IPS-20b (cell line): Measurements from ENCODE around the gene LHX6.

Source experiments
- H3K27ac ChIP-seq: one replicate; pipeline ENCODE4 v1.5.1; 2013; ENCODE audit warnings: low read length
- H3K27me3 ChIP-seq: 2 replicates; pipeline ENCODE4 v1.6.1; 2013; ENCODE audit warnings: mild to moderate bottlenecking, low read length, inconsistent platforms; ENCODE audit not compliant: insufficient read depth
- H3K36me3 ChIP-seq: 2 replicates; pipeline ENCODE4 v1.6.1; 2013; ENCODE audit warnings: low read depth, mild to moderate bottlenecking, inconsistent platforms, low read length, moderate library complexity; ENCODE audit not compliant: insufficient read depth
- H3K4me1 ChIP-seq: 2 replicates; pipeline ENCODE4 v1.6.1; 2013; ENCODE audit warnings: mild to moderate bottlenecking, control low read depth, inconsistent platforms, low read length, moderate library complexity; ENCODE audit not compliant: insufficient read depth
- H3K4me3 ChIP-seq: 2 replicates; pipeline ENCODE4 v1.5.1; 2013; ENCODE audit warnings: mild to moderate bottlenecking, low read length, inconsistent platforms
- H3K9ac ChIP-seq: 2 replicates; pipeline ENCODE4 v1.6.1; 2013; ENCODE audit warnings: low read depth, mild to moderate bottlenecking, inconsistent platforms, low read length, moderate library complexity
- H3K9me3 ChIP-seq: 2 replicates; pipeline ENCODE4 v1.6.1; 2013; ENCODE audit warnings: mild to moderate bottlenecking, low read depth, low read length, inconsistent platforms; ENCODE audit not compliant: insufficient read depth

Gene LHX6

GRCh38 chr9:122197882-122198281 lies 30.9 kb downstream of the LHX6 start:
- H3K9me3 ChIP-seq: no peaks in the 10 kb centered on the region
- no peak overlapping the region for H3K4me3 ChIP-seq
- H3K4me1 ChIP-seq: no peaks in the 10 kb centered on the region
- H3K27ac ChIP-seq: no peak overlapping the region
- no peaks in the 10 kb centered on the region for H3K36me3 ChIP-seq
- H3K9ac ChIP-seq: no peak overlapping the region
- H3K27me3 ChIP-seq: no peaks in the 10 kb centered on the region

- H3K27ac ChIP-seq: no peak overlapping the region
- H3K27me3 ChIP-seq: no peaks in the 10 kb centered on the region
- no peak overlapping the region for H3K4me3 ChIP-seq
- H3K9ac ChIP-seq: no peak overlapping the region
- no peaks in the 10 kb centered on the region for H3K36me3 ChIP-seq
- H3K4me1 ChIP-seq: no peaks in the 10 kb centered on the region
- no peaks in the 10 kb centered on the region for H3K9me3 ChIP-seq
Observed at GRCh38 chr9:122197426-122197825, 31.3 kb downstream of the LHX6 start.

DNA sequence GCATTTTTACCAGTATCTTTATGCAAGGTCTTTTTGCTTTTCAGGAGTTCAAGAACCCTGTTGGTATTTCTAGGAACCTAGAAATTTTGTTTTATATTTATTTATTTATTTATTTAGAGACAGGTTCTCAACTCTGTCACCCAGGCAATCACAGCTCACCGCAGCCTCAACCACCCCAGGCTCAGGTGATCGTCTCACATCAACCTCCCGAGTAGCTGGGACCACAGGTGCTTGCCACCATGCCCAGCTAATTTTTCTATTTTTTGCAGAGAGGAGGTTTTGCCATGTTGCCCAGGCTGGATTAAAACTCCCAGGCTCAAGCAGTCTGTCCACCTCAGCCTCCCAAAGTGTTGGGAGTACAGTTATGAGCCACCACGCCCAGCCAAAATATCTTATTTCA lies 32.9 kb downstream of the LHX6 start:
- Histone ChIP-seq H3K9me3 (no peaks in the 10 kb centered on the region), H3K27me3 (no peaks in the 10 kb centered on the region), H3K4me1 (no peaks in the 10 kb centered on the region), H3K4me3 (no peak overlapping the region), H3K27ac (no peak overlapping the region), H3K9ac (no peak overlapping the region), H3K36me3 (no peaks in the 10 kb centered on the region)

DNA sequence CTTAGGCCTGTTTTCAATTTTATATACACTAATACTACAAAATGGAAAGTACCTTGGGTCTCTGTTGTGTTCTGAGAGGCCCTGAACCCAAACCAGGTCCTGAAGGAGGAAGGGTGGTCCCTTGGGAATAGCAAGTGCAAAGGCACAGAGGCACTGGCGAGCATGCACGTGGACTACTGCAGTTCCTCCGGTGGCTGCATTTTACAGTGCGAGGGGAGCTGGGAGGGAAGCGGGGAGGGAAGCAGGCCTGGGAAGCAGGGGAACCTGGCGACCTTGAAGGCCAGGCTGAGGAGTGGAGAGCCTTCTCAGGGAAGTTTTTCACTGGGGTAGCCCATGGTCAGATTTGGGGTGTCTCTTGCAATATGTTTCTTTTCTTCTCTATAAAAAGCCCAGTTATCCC lies 35.1 kb downstream of the LHX6 start:
- Histone ChIP-seq H3K27ac (no peak overlapping the region), H3K9me3 (no peaks in the 10 kb centered on the region), H3K36me3 (no peaks in the 10 kb centered on the region), H3K4me1 (no peaks in the 10 kb centered on the region), H3K27me3 (no peaks in the 10 kb centered on the region), H3K4me3 (no peak overlapping the region), H3K9ac (no peak overlapping the region)

DNA sequence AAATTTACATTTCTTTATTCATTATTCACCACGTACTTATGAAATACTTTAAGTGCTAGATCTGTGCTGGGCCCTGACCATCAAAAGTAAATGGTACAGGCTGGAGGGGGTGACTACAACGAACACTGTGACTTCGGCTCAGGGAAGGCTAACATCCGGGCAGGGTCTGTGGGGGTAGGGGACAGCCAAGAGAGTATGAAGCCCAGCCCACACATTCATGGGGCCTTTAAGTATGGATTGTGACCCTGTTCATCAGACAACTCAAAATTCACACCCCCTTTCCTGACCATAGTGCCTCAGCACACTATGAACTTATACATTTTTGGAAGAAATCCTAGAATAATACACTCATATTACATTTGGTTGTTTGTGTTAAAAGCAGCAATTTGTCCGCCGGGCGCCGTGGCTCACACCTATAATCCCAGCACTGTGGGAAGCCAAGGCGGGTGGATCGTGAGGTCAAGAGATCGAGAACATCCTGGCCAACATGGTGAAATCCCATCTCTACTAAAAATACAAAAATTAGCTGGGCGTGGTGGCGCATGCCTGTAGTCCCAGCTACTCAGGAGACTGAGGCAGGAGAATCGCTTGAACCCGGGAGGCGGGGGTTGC lies 35.7 kb downstream of the LHX6 start:
- H3K9me3 ChIP-seq: no peaks in the 10 kb centered on the region
- no peaks in the 10 kb centered on the region for H3K36me3 ChIP-seq
- H3K27ac ChIP-seq: no peak overlapping the region
- no peaks in the 10 kb centered on the region for H3K27me3 ChIP-seq
- no peak overlapping the region for H3K4me3 ChIP-seq
- no peaks in the 10 kb centered on the region for H3K4me1 ChIP-seq
- no peak overlapping the region for H3K9ac ChIP-seq

DNA sequence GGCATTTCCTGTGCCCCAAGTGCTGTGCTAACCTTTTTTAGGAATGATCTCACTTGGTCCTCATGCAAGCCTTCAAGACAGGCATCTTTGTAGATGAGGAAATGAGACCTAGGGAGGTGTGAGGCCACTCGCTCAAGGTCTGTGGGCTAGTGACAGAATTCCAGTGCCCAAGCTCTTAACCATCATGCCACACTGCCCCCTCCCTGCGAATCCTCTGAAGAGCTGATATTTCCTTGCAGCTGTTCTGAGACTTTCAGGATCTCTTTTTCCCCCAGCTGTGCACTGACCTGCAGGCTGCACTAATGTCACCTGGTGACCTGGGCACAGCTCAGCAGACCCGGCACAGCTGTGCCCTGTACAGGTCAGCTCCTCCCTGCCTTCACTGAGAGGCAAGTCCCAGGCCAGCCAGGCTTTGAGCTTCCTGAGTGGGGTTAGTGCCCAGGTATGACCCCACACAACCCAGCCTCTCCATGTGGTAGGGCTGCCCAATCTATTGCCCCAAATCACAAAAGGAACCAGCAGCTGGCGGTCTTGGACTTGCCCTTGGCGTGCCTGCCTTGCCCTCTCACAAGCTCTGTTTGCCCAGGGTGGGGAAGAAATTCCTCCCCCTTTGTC lies 36.4 kb downstream of the LHX6 start:
- Histone ChIP-seq H3K36me3 (no peaks in the 10 kb centered on the region), H3K4me1 (no peaks in the 10 kb centered on the region), H3K9me3 (no peaks in the 10 kb centered on the region), H3K4me3 (no peak overlapping the region), H3K27ac (no peak overlapping the region), H3K27me3 (no peaks in the 10 kb centered on the region), H3K9ac (no peak overlapping the region)

- Histone ChIP-seq H3K4me3 (no peak overlapping the region), H3K4me1 (no peaks in the 10 kb centered on the region), H3K27ac (no peak overlapping the region), H3K27me3 (no peaks in the 10 kb centered on the region), H3K9me3 (no peaks in the 10 kb centered on the region), H3K36me3 (no peaks in the 10 kb centered on the region), H3K9ac (no peak overlapping the region)
Observed at GRCh38 chr9:122191584-122191983, 37.2 kb downstream of the LHX6 start.

DNA sequence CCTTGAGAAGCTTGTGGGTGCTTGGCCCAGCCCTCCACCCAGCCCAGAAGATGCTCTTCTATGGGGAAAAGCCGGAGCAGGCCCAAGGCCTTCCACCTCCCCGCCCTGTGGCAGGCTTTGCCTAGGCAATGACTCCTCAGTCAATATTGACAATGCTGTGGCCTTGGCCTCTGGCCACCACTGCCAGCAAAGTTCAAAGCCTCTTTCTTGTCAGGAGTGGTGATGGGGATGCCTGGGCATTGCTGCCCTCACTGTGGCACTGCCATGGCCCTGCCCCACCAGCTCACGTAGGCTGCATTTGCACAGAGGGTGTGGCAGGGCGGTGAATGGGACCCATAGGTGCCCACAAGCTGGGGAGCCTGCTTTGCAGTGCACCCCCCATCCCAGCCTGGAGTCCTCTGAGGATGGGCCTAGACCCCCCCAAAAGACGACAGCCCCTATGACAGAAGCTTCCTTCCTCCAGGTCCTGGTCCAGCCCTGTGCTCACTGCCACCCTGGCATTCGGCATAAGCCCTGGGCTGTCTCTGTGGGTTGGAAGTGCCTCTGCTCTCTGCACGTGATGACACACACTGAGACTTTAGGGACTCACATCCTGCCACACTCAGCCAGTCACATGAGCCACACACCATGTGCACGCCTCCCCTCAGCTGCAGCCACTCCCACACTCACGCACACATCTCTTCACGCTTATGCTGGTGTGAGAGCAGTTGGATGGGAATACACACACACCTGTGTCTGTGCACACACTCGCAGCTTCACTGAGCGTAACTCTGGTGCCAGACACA lies 38.0 kb downstream of the LHX6 start:
- no peak overlapping the region for H3K9ac ChIP-seq
- no peaks in the 10 kb centered on the region for H3K9me3 ChIP-seq
- H3K27ac ChIP-seq: no peak overlapping the region
- no peak overlapping the region for H3K4me3 ChIP-seq
- H3K36me3 ChIP-seq: no peaks in the 10 kb centered on the region
- H3K27me3 ChIP-seq: no peaks in the 10 kb centered on the region
- no peaks in the 10 kb centered on the region for H3K4me1 ChIP-seq

- no peaks in the 10 kb centered on the region for H3K27me3 ChIP-seq
- H3K4me3 ChIP-seq: no peak overlapping the region
- H3K27ac ChIP-seq: no peak overlapping the region
- no peaks in the 10 kb centered on the region for H3K36me3 ChIP-seq
- no peaks in the 10 kb centered on the region for H3K4me1 ChIP-seq
- no peak overlapping the region for H3K9ac ChIP-seq
- no peaks in the 10 kb centered on the region for H3K9me3 ChIP-seq
Observed at GRCh38 chr9:122188369-122188768, 40.4 kb downstream of the LHX6 start.

DNA sequence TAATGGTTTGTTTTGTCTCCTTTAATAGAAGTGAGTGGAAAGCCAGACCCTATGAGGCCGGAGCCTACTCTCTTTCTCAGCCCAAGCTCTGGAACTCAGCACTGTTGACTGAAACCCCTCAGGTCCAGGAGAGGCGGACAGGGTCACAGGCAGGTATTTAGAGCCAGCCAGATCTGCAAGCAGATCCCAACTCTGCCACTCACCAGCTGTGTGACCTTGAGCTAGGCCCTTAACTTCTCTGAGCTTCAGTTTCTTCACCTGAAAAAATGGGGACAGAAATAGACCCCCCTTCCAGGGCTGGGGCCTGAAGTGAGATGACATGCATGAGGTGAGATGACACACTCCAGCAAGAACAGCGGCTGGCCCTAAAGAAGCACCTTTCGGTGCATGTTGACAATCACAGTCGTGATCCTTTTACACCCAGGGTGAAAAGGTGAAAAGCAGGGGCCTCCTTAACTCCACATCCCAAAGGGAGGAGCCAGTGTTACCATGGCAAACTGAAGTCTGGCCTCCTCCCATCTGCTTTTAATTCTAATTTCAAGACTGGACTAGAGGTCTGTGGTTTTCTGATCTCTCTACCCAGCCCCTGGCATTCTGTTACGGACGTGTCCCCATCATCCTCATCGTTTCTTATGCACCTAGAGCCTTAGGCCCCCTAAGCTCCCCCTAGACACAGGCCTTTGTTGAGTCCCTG lies 41.8 kb downstream of the LHX6 start:
- Histone ChIP-seq H3K9ac (no peak overlapping the region), H3K9me3 (no peaks in the 10 kb centered on the region), H3K27ac (no peak overlapping the region), H3K36me3 (no peaks in the 10 kb centered on the region), H3K4me3 (no peak overlapping the region), H3K27me3 (no peaks in the 10 kb centered on the region), H3K4me1 (no peaks in the 10 kb centered on the region)

GRCh38 chr9:122186301-122186700 lies 42.5 kb downstream of the LHX6 start:
- Histone ChIP-seq H3K4me3 (no peak overlapping the region), H3K9ac (no peak overlapping the region), H3K9me3 (no peaks in the 10 kb centered on the region), H3K36me3 (no peaks in the 10 kb centered on the region), H3K4me1 (no peaks in the 10 kb centered on the region), H3K27me3 (no peaks in the 10 kb centered on the region), H3K27ac (no peak overlapping the region)
